K562 (cell line): ENCODE results near the gene CDKL5. TPM values are rescaled to one million over a fixed set of nuclear protein-coding genes. Genes with fewer than 3 reads are reported as not detected.

Experiments
- CBX1 ChIP-seq: sonication (generic); IDR thresholded peaks from 2 replicates; pipeline ENCODE4 v1.6.1; 2016; ENCODE audit warnings: antibody characterized with exemption, low read depth, mild to moderate bottlenecking
- DPF2 ChIP-seq: fragments of 450-650 bp; IDR thresholded peaks from 2 replicates; pipeline ENCODE4 v1.6.1; 2016
- ELK3 ChIP-seq: fragments of 450-650 bp; formaldehyde crosslinking; IDR thresholded peaks from 2 replicates; pipeline ENCODE4 v1.4.0; 2020; ENCODE audit warnings: mild to moderate bottlenecking
- ESRRA ChIP-seq: fragments of 450-650 bp; IDR thresholded peaks from 2 replicates; pipeline ENCODE4 v1.6.1; 2014; ENCODE audit warnings: low read depth, mild to moderate bottlenecking, moderate library complexity, borderline replicate concordance
- ETV5 ChIP-seq: sonication (generic); formaldehyde crosslinking; IDR thresholded peaks from 2 replicates; pipeline ENCODE4 v1.4.0; 2020; ENCODE audit warnings: low read depth, mild to moderate bottlenecking, missing genetic modification reagents
- NCOA1 ChIP-seq: fragments of 450-650 bp; IDR thresholded peaks from 2 replicates; pipeline ENCODE4 v1.6.1; 2016; ENCODE audit warnings: low read depth
- NR2F6 ChIP-seq: fragments of 450-650 bp; formaldehyde crosslinking; IDR thresholded peaks from 2 replicates; pipeline ENCODE4 v1.4.0; 2020; ENCODE audit warnings: mild to moderate bottlenecking
- PATZ1 ChIP-seq: fragments of 250-450 bp; sonication (Bioruptor Pico); IDR thresholded peaks from 2 replicates; pipeline ENCODE4 v1.5.0; 2020; ENCODE audit warnings: mild to moderate bottlenecking, borderline replicate concordance
- SIRT6 ChIP-seq: IDR thresholded peaks from one replicate; pipeline ENCODE4 v1.6.1; 2012; ENCODE audit warnings: low read depth, mild to moderate bottlenecking, control low read depth, inconsistent platforms, low read length, moderate library complexity
- TAF9B ChIP-seq: fragments of 450-650 bp; IDR thresholded peaks from 2 replicates; pipeline ENCODE4 v1.6.1; 2018; ENCODE audit warnings: mild to moderate bottlenecking; ENCODE audit not compliant: partially characterized antibody
- TRIM24 ChIP-seq, 2 experiments: fragments of 450-650 bp; IDR thresholded peaks; 2 replicates each; pipeline ENCODE4 v1.6.1; 2016
- ZBTB11 ChIP-seq, 3 experiments: fragments of 200-800 bp in 1 of 3; fragments of 250-450 bp in 1 of 3; fragments of 450-650 bp in 1 of 3; sonication (Bioruptor Pico) in 1 of 3; sonication (Bioruptor generic) in 1 of 3; formaldehyde crosslinking in 1 of 3; IDR thresholded peaks; 2 replicates each; pipeline versions ENCODE4 v1.6.1 to v1.8.0; 2016 to 2022; ENCODE audit warnings: mild to moderate bottlenecking in 2 of 3, missing genetic modification characterization in 2 of 3, missing compliant biosample characterization in 1 of 3, moderate library complexity in 1 of 3
- ZBTB49 ChIP-seq: sonication (generic); formaldehyde crosslinking; IDR thresholded peaks from 2 replicates; pipeline ENCODE4 v1.8.0; 2022; ENCODE audit warnings: missing genetic modification reagents, mild to moderate bottlenecking, borderline replicate concordance
- ZBTB9 ChIP-seq: fragments of 450-650 bp; formaldehyde crosslinking; IDR thresholded peaks from 2 replicates; pipeline ENCODE4 v1.4.0; 2020; ENCODE audit warnings: mild to moderate bottlenecking, moderate library complexity
- ZNF146 ChIP-seq: IDR thresholded peaks from one replicate; pipeline ENCODE4 v1.6.1; 2018; ENCODE audit warnings: missing compliant biosample characterization; ENCODE audit not compliant: unreplicated experiment
- ZZZ3 ChIP-seq: fragments of 450-650 bp; IDR thresholded peaks from 2 replicates; pipeline ENCODE4 v1.6.1; 2016; ENCODE audit warnings: antibody characterized with exemption, mild to moderate bottlenecking, moderate library complexity
- polyA plus RNA-seq, 8 experiments: library from polyadenylated mRNA; depleted of rRNA in 4 of 8; stranded (reverse) in 5 of 8; unstranded in 3 of 8; fragments of >200 nt; fragmentation: Nextera tagmentation in 2 of 8; fragmentation: Illumina TruSeq in 1 of 8; extraction: Ambion mirVana in 2 of 8; extraction: Trizol in 1 of 8; gene quantifications; 2 replicates each; pipeline versions ENCODE4 v1.2.1 to v1.2.3, GENCODE V29; 2011 to 2014; ENCODE audit warnings: inconsistent platforms in 1 of 8, missing spikeins in 1 of 8
- total RNA-seq, 7 experiments: library from RNA; depleted of rRNA in 6 of 7; stranded (reverse); fragments of >200 nt in 6 of 7; fragmentation: Illumina TruSeq in 2 of 7; extraction: Trizol in 2 of 7; gene quantifications; 2 replicates each; pipeline versions ENCODE4 v1.2.1 to v1.2.3, GENCODE V29; 2011 to 2021; ENCODE audit warnings: low replicate concordance in 1 of 7

Gene CDKL5
- total and polyA plus RNA-seq, 9 of the 15 experiments (the other 6 are each of a cell fraction or from before 2014, with no cell fraction given): under 0.01 to 0.21 (median 0.04) TPM

- TF ChIP-seq ZNF146 (CRISPR knock-in tag): no peak
- no peak for TF ChIP-seq PATZ1 (CRISPR knock-in tag)
- TF ChIP-seq TAF9B: no peak
- peak; percentile 66; the same call in 1 of the 2 replicates for TF ChIP-seq ETV5 (CRISPR knock-in tag)
- no peak for TF ChIP-seq DPF2
- TF ChIP-seq ESRRA: peak; percentile 67
- TF ChIP-seq NR2F6 (CRISPR knock-in tag): no peak
- TF ChIP-seq ELK3: no peak
- TF ChIP-seq ZBTB11 (CRISPR knock-in tag; IDR thresholded peaks at IDR 0.05): peak in 2 of 3 experiments; percentile 52 to 87; a peak in 3 of 6 replicates
- TF ChIP-seq ZZZ3: no peak
- TF ChIP-seq SIRT6: no peak
- TF ChIP-seq ZBTB9 (CRISPR knock-in tag): no peak
- 0 out of 2 replicates have a peak, but pooled peaks have one; percentile 50 for TF ChIP-seq CBX1
- TF ChIP-seq TRIM24 (IDR thresholded peaks at IDR 0.05): no peak
- no peak for TF ChIP-seq ZBTB49 (CRISPR knock-in tag)
- TF ChIP-seq NCOA1: no peak
Measured at GRCh38 chrX:18674788-18675735, 249.7 kb downstream of the CDKL5 start (continued).
